Endothelial cell of umbilical vein (primary cell): ENCODE data around the gene NMT1. TPM values are rescaled to one million over a fixed set of nuclear protein-coding genes. Genes with fewer than 3 reads are reported as not detected.
A peak's percentile ranks its signal among the peaks of the same experiment; 100 is the strongest.

ENCODE experiments used
- BruUV-seq: library from RNA; stranded (reverse); fragments of 400-500 nt; replicated peaks from 2 replicates; lab custom pipeline; 2021; lab: Mats Ljungman, UMichigan
- CTCF ChIA-PET: fragments of 300-600, 350-600 bp; sonication (Branson Sonifier 250); formaldehyde crosslinking; loops from one replicate; lab custom pipeline; 2021; ENCODE audit warnings: antibody characterized with exemption, inconsistent platforms; lab: Charles Lee
- POLR2A ChIA-PET: fragments of 300-600, 350-600 bp; sonication (Branson Sonifier 250); formaldehyde crosslinking; loops from one replicate; lab custom pipeline; 2021; ENCODE audit warnings: antibody characterized with exemption, inconsistent platforms; lab: Charles Lee
- DNase-seq: peaks from one replicate; pipeline ENCODE4 v3.0.0-alpha.2; 2011; ENCODE audit warnings: low read depth, low spot score
- FAIRE-seq: peaks from 2 replicates; lab custom pipeline; 2011; peaks lifted over from hg19 to GRCh38; lab: Jason Lieb, UNC
- H2AFZ ChIP-seq: 2 replicates; pipeline ENCODE4 v1.6.0; 2012; ENCODE audit warnings: low read depth, low read length, control low read depth, inconsistent platforms
- H3K27ac ChIP-seq: 2 replicates; pipeline ENCODE4 v1.5.1; 2011; ENCODE audit warnings: low read depth, mild to moderate bottlenecking, control low read depth, low read length, moderate library complexity; ENCODE audit not compliant: insufficient read depth
- H3K27me3 ChIP-seq, 2 experiments: 2 replicates each; pipeline versions ENCODE4 v1.6.0 to v1.6.1; 2011; ENCODE audit warnings: low read length in 2 of 2, mixed read lengths in 1 of 2; ENCODE audit not compliant: control insufficient read depth in 2 of 2, insufficient read depth in 2 of 2
- H3K36me3 ChIP-seq, 2 experiments: 2 replicates in 1 of 2; 3 replicates in 1 of 2; pipeline ENCODE4 v1.5.1; 2011; ENCODE audit warnings: low read length in 2 of 2, mild to moderate bottlenecking in 1 of 2, moderate library complexity in 1 of 2; ENCODE audit not compliant: control insufficient read depth in 2 of 2, insufficient read depth in 2 of 2; ENCODE audit errors: extremely low read depth in 1 of 2
- H3K4me1 ChIP-seq: 3 replicates; pipeline ENCODE4 v1.5.1; 2011; ENCODE audit warnings: mild to moderate bottlenecking, low read length; ENCODE audit not compliant: control insufficient read depth, insufficient read depth; ENCODE audit errors: extremely low read depth
- H3K4me2 ChIP-seq: 2 replicates; pipeline ENCODE4 v1.6.1; 2011; ENCODE audit warnings: low read length, control low read depth, mixed read lengths; ENCODE audit not compliant: insufficient read depth
- H3K4me3 ChIP-seq, 3 experiments: fragments of 200-600 bp in 1 of 3; sonication (generic), shearing (Covaris generic) in 1 of 3; replicated peaks in 1 of 3; 2 replicates each; pipeline ENCODE4 v1.5.1; 2011 to 2016; ENCODE audit warnings: control low read depth in 3 of 3, low read length in 3 of 3, mild to moderate bottlenecking in 2 of 3, inconsistent platforms in 1 of 3, low read depth in 1 of 3, moderate library complexity in 1 of 3; ENCODE audit not compliant: insufficient read depth in 1 of 3
- H3K79me2 ChIP-seq: 2 replicates; pipeline ENCODE4 v1.6.0; 2012; ENCODE audit warnings: low read length, inconsistent platforms; ENCODE audit not compliant: control insufficient read depth, insufficient read depth
- H3K9ac ChIP-seq: replicated peaks from 2 replicates; pipeline ENCODE3; 2011; ENCODE audit warnings: low read length, control low read depth; ENCODE audit not compliant: insufficient read depth; ENCODE audit errors: extremely low read depth
- H3K9me1 ChIP-seq: replicated peaks from 3 replicates; pipeline ENCODE4 v1.6.0; 2011; ENCODE audit warnings: mild to moderate bottlenecking, low read length; ENCODE audit not compliant: control insufficient read depth, insufficient read depth; ENCODE audit errors: extremely low read depth
- H3K9me3 ChIP-seq: replicated peaks from 2 replicates; pipeline ENCODE4 v1.5.1; 2012; ENCODE audit warnings: low read length, inconsistent platforms; ENCODE audit not compliant: control insufficient read depth, insufficient read depth
- H4K20me1 ChIP-seq: replicated peaks from 2 replicates; pipeline ENCODE3; 2011; ENCODE audit warnings: mild to moderate bottlenecking, low read length; ENCODE audit not compliant: control insufficient read depth, insufficient read depth; ENCODE audit errors: extremely low read depth
- CTCF ChIP-seq, 2 donors: IDR thresholded peaks; 1 replicate in 1 of 2; 2 replicates in 1 of 2; pipeline ENCODE4 v1.5.1; 2011; ENCODE audit warnings: low read length in 2 of 2, mild to moderate bottlenecking in 2 of 2, moderate library complexity in 2 of 2, control low read depth in 1 of 2, inconsistent platforms in 1 of 2, low read depth in 1 of 2; ENCODE audit not compliant: insufficient read depth in 1 of 2; ENCODE audit errors: extremely low read depth in 1 of 2
- MYC ChIP-seq: IDR thresholded peaks from one replicate; pipeline ENCODE4 v1.6.1; 2011; ENCODE audit warnings: mild to moderate bottlenecking, low read depth, low read length
- POLR2AphosphoS5 ChIP-seq: IDR thresholded peaks from 2 replicates; pipeline ENCODE4 v1.6.1; 2012; ENCODE audit warnings: low read depth, mild to moderate bottlenecking, control low read depth, low read length, moderate library complexity; ENCODE audit not compliant: insufficient read depth
- dilution Hi-C: fragments of 300-500 bp; cut with MboI; formaldehyde crosslinking; loops from one replicate; pipeline ENCODE4 v1.15.0; 2019; ENCODE audit warnings: low sequenced_read_pairs; ENCODE audit not compliant: extremely low pct_ligation_motif_present
- intact Hi-C: fragments of 100-400 bp; cut with micrococcal nuclease; formaldehyde crosslinking; loops from one replicate; pipeline ENCODE4 v1.10.0; 2022
- polyA plus RNA-seq, 4 experiments: library from polyadenylated mRNA; depleted of rRNA in 3 of 4; stranded (reverse) in 3 of 4; unstranded in 1 of 4; fragments of >200 nt; gene quantifications; 2 replicates each; pipeline versions ENCODE4 v1.2.1 to v1.2.3, GENCODE V29; 2011 to 2012; ENCODE audit warnings: missing spikeins in 1 of 4
- total RNA-seq: library from RNA; stranded (reverse); gene quantifications from 2 replicates; pipeline ENCODE4 v1.2.3, GENCODE V29; 2021

NMT1 gene
- total and polyA plus RNA-seq, 2 donors (not counting 3 experiments of a cell fraction or from before 2014, with no cell fraction given): 37.6 to 135 TPM

- TF ChIP-seq MYC: no peak
- TF ChIP-seq POLR2AphosphoS5: peak; percentile 35
- peak; percentile 35 to 40 for TF ChIP-seq CTCF (IDR thresholded peaks at IDR 0.05; ENCODE audit: extremely low read depth in 1 of 2, insufficient read depth in 1 of 2, low read depth in 1 of 2, low read length in 2 of 2)
- ChIA-PET POLR2A (no interaction called here), CTCF (interaction anchor here (0.5 to 13.8 kb wide), 25 partner anchors 10 to 246 kb away, joined by 3 to 331 read pairs (median 4); partner anchors contain the start of genes EFTUD2 and GFAP)
- H3K9ac ChIP-seq: peak overlapping the region; percentile 32
- H3K36me3 ChIP-seq: peaks cover 0 to 2% of the 10 kb centered on the region in 2 experiments
- dilution Hi-C loops (no loop called here), intact Hi-C loops (loop anchor here (2.0 to 5.0 kb wide), 2 partner anchors 52 to 72 kb away; partner anchors contain the start of genes C1QL1 and KIF18B)
- H3K4me3 ChIP-seq: peak overlapping the region; percentile 16 to 39 (median 36)
- H3K4me1 ChIP-seq: peaks cover 17% of the 10 kb centered on the region
- H2AFZ ChIP-seq: peak overlapping the region; percentile 87
- no peaks in the 10 kb centered on the region for H3K27me3 ChIP-seq
- H4K20me1 ChIP-seq: no peaks in the 10 kb centered on the region
- no TSS peak for BruUV-seq
- H3K9me3 ChIP-seq: no peaks in the 10 kb centered on the region
- no peaks in the 10 kb centered on the region for H3K79me2 ChIP-seq
- FAIRE-seq (no peak), DNase-seq (peak; percentile 26)
- peak overlapping the region; percentile 72 for H3K4me2 ChIP-seq
- H3K27ac ChIP-seq: no peak overlapping the region
- no peaks in the 10 kb centered on the region for H3K9me1 ChIP-seq
These were observed 42.0 kb upstream of the NMT1 start for GRCh38 chr17:45018848-45019711.
